Mesenchymal stem cell (in vitro differentiated cells and primary cell): ENCODE results near the gene PIK3R1. TPM values are rescaled to one million over a fixed set of nuclear protein-coding genes. Genes with fewer than 3 reads are reported as not detected.

Source experiments
- DNase-seq: peaks from one replicate; pipeline ENCODE4 v3.0.0-alpha.2; 2013
- H2AFZ ChIP-seq: one replicate; pipeline ENCODE4 v1.6.1; 2013; ENCODE audit warnings: low read depth, mild to moderate bottlenecking, control low read depth, inconsistent platforms, low read length, moderate library complexity
- H2AK5ac ChIP-seq: 2 replicates; pipeline ENCODE4 v1.6.1; 2013; ENCODE audit warnings: low read length, moderate library complexity, mild to moderate bottlenecking, inconsistent platforms; ENCODE audit not compliant: severe bottlenecking
- H2BK120ac ChIP-seq: one replicate; pipeline ENCODE4 v1.6.1; 2013; ENCODE audit warnings: low read depth, mild to moderate bottlenecking, inconsistent platforms, low read length, moderate library complexity
- H2BK12ac ChIP-seq, 2 experiments: one replicate each; pipeline ENCODE4 v1.6.1; 2013; ENCODE audit warnings: inconsistent platforms in 2 of 2, low read length in 2 of 2, mild to moderate bottlenecking in 2 of 2, moderate library complexity in 2 of 2, control low read depth in 1 of 2
- H2BK15ac ChIP-seq: one replicate; pipeline ENCODE4 v1.6.1; 2013; ENCODE audit warnings: mild to moderate bottlenecking, low read depth, inconsistent platforms; ENCODE audit not compliant: poor library complexity, severe bottlenecking
- H2BK5ac ChIP-seq: 2 replicates; pipeline ENCODE4 v1.6.1; 2013; ENCODE audit warnings: low read depth, mild to moderate bottlenecking, low read length, control low read depth, inconsistent platforms; ENCODE audit not compliant: poor library complexity, severe bottlenecking
- H3K14ac ChIP-seq, 2 experiments: one replicate each; pipeline ENCODE4 v1.6.1; 2013; ENCODE audit warnings: inconsistent platforms in 2 of 2, low read length in 2 of 2, control low read depth in 1 of 2, mild to moderate bottlenecking in 1 of 2, moderate library complexity in 1 of 2
- H3K18ac ChIP-seq, 2 experiments: one replicate each; pipeline ENCODE4 v1.6.1; 2013; ENCODE audit warnings: inconsistent platforms in 2 of 2, low read length in 2 of 2, control low read depth in 1 of 2, low read depth in 1 of 2, mild to moderate bottlenecking in 1 of 2
- H3K23ac ChIP-seq, 2 experiments: one replicate each; pipeline ENCODE4 v1.6.1; 2013; ENCODE audit warnings: inconsistent platforms in 2 of 2, low read length in 2 of 2, mild to moderate bottlenecking in 2 of 2, moderate library complexity in 2 of 2, control low read depth in 1 of 2
- H3K27ac ChIP-seq: 2 replicates; pipeline ENCODE4 v1.5.1; 2013; ENCODE audit warnings: mild to moderate bottlenecking, moderate library complexity, low read length, control low read depth, inconsistent platforms; ENCODE audit not compliant: poor library complexity, severe bottlenecking
- H3K27me3 ChIP-seq, 2 experiments: 2 replicates each; pipeline versions ENCODE4 v1.6.1 to v1.7.0; 2013; ENCODE audit warnings: low read length in 2 of 2, mild to moderate bottlenecking in 2 of 2, moderate library complexity in 2 of 2, control low read depth in 1 of 2, inconsistent platforms in 1 of 2; ENCODE audit not compliant: control insufficient read depth in 1 of 2, insufficient read depth in 1 of 2
- H3K36me3 ChIP-seq, 2 experiments: 2 replicates each; pipeline versions ENCODE4 v1.6.1 to v1.7.0; 2013; ENCODE audit warnings: low read length in 2 of 2, control low read depth in 1 of 2, inconsistent platforms in 1 of 2, low read depth in 1 of 2, mild to moderate bottlenecking in 1 of 2; ENCODE audit not compliant: insufficient read depth in 2 of 2, control insufficient read depth in 1 of 2
- H3K4ac ChIP-seq, 2 experiments: one replicate each; pipeline ENCODE4 v1.6.1; 2013; ENCODE audit warnings: inconsistent platforms in 2 of 2, low read length in 2 of 2, mild to moderate bottlenecking in 2 of 2, moderate library complexity in 2 of 2, control low read depth in 1 of 2, low read depth in 1 of 2
- H3K4me1 ChIP-seq: 2 replicates; pipeline ENCODE4 v1.6.1; 2013; ENCODE audit warnings: low read depth, low read length, control low read depth; ENCODE audit not compliant: control insufficient read depth, insufficient read depth
- H3K4me2 ChIP-seq: 2 replicates; pipeline ENCODE4 v1.6.1; 2013; ENCODE audit warnings: low read length, mild to moderate bottlenecking, inconsistent platforms; ENCODE audit not compliant: poor library complexity, severe bottlenecking
- H3K4me3 ChIP-seq, 2 experiments: 2 replicates each; pipeline versions ENCODE4 v1.5.1 to v1.7.0; 2013; ENCODE audit warnings: low read length in 2 of 2, mild to moderate bottlenecking in 2 of 2, control low read depth in 1 of 2, low read depth in 1 of 2; ENCODE audit not compliant: insufficient read depth in 1 of 2
- H3K79me1 ChIP-seq: replicated peaks from 2 replicates; pipeline ENCODE4 v1.6.1; 2013; ENCODE audit warnings: mild to moderate bottlenecking, control low read depth, low read length, inconsistent platforms; ENCODE audit not compliant: poor library complexity, severe bottlenecking
- H3K9ac ChIP-seq: 2 replicates; pipeline ENCODE4 v1.7.0; 2013; ENCODE audit warnings: mild to moderate bottlenecking, low read length, moderate library complexity
- H3K9me3 ChIP-seq: 2 replicates; pipeline ENCODE4 v1.7.0; 2013; ENCODE audit warnings: mild to moderate bottlenecking, low read length; ENCODE audit not compliant: control insufficient read depth
- H4K8ac ChIP-seq: one replicate; pipeline ENCODE4 v1.6.1; 2013; ENCODE audit warnings: inconsistent platforms, mild to moderate bottlenecking, low read length, moderate library complexity
- H4K91ac ChIP-seq: one replicate; pipeline ENCODE4 v1.6.1; 2013; ENCODE audit warnings: mild to moderate bottlenecking, low read length, inconsistent platforms
- WGBS: methylation state at CpG from one replicate; pipeline ENCODE4 v1.1.7; 2013; ENCODE audit warnings: mixed read lengths; 5-methylcytosine and 5-hydroxymethylcytosine counted together
- polyA plus RNA-seq, 2 experiments: library from polyadenylated mRNA; stranded (reverse); fragments of 200-250 nt; gene quantifications; one replicate each; pipeline ENCODE4 v1.2.3, GENCODE V29; 2013

Gene PIK3R1
- polyA plus RNA-seq (2013, experiment 1 of 2) = 33.8 TPM
- polyA plus RNA-seq (2013, experiment 2 of 2) = 33.1 TPM

- Histone ChIP-seq H3K36me3 (peaks cover 0 to 3% of the 10 kb centered on the region in 2 experiments), H3K9ac (peak within 1 kb of the TSS; percentile 93), H3K4me3 (peak within 1 kb of the TSS; percentile 96 to 98), H3K27ac (peak within 1 kb of the TSS; percentile 96), H3K79me1 (peaks cover 4% of the 10 kb centered on the region), H3K9me3 (peaks cover 8% of the 10 kb centered on the region), H2BK5ac (peak within 1 kb of the TSS; percentile 81), H4K8ac (peak within 1 kb of the TSS; percentile 82), H2AFZ (peak within 1 kb of the TSS; percentile 96), H3K14ac (peak within 1 kb of the TSS in 1 of 2 experiments; percentile 99), H3K18ac (peak within 1 kb of the TSS; percentile 94 to 99), H2BK15ac (peak within 1 kb of the TSS; percentile 96), H3K4me2 (peak within 1 kb of the TSS; percentile 81), H2BK12ac (peak within 1 kb of the TSS; percentile 71 to 72), H2AK5ac (no peak within 1 kb of the TSS), H3K23ac (peak within 1 kb of the TSS; percentile 82 to 100), H4K91ac (peak within 1 kb of the TSS; percentile 97), H3K4me1 (peaks cover 7% of the 10 kb centered on the region), H3K27me3 (no peaks in the 10 kb centered on the region), H3K4ac (peak within 1 kb of the TSS; percentile 78 to 98), H2BK120ac (peak within 1 kb of the TSS; percentile 82)
- WGBS = under 1% methylated on average over 62 of the region's 78 CpGs
- DNase-seq = peak; percentile 93
These were observed at the start of gene PIK3R1 for GRCh38 chr5:68215208-68215897. PIK3R1 (plus strand) TSS chr5:68215756; CDS start chr5:68226676, 10,920 bp downstream.

GRCh38 chr5:68167195-68167651, 48.3 kb upstream of the PIK3R1 start:
- Histone ChIP-seq H3K4me2 (no peak overlapping the region), H3K14ac (no peak overlapping the region), H3K4ac (no peak overlapping the region), H3K4me1 (peaks cover 2% of the 10 kb centered on the region), H4K8ac (no peak overlapping the region), H3K9me3 (no peaks in the 10 kb centered on the region), H3K79me1 (no peaks in the 10 kb centered on the region), H4K91ac (no peak overlapping the region), H3K27me3 (no peaks in the 10 kb centered on the region), H3K4me3 (no peak overlapping the region), H3K18ac (no peak overlapping the region), H2AK5ac (no peak overlapping the region), H2BK15ac (no peak overlapping the region), H2BK12ac (no peak overlapping the region), H3K27ac (no peak overlapping the region), H2BK5ac (no peak overlapping the region), H3K23ac (no peak overlapping the region), H2BK120ac (no peak overlapping the region), H2AFZ (no peak overlapping the region), H3K9ac (no peak overlapping the region), H3K36me3 (no peaks in the 10 kb centered on the region)
- DNase-seq = no peak
- 100% methylated on average over 3 of the region's 4 CpGs for WGBS

- WGBS = 21% methylated on average over 1 of the region's 1 CpG
- Histone ChIP-seq H3K23ac (no peak overlapping the region), H3K4me2 (no peak overlapping the region), H3K27me3 (no peaks in the 10 kb centered on the region), H4K8ac (no peak overlapping the region), H2BK12ac (no peak overlapping the region), H3K36me3 (no peaks in the 10 kb centered on the region), H3K4ac (no peak overlapping the region), H3K4me3 (no peak overlapping the region), H2AK5ac (no peak overlapping the region), H3K9me3 (no peaks in the 10 kb centered on the region), H3K4me1 (peaks cover 2% of the 10 kb centered on the region), H3K18ac (no peak overlapping the region), H3K14ac (no peak overlapping the region), H2AFZ (no peak overlapping the region), H2BK120ac (no peak overlapping the region), H3K27ac (no peak overlapping the region), H3K9ac (peak overlapping the region; percentile 6), H4K91ac (no peak overlapping the region), H2BK15ac (no peak overlapping the region), H2BK5ac (no peak overlapping the region), H3K79me1 (no peaks in the 10 kb centered on the region)
- peak; percentile 18 for DNase-seq
These were observed 45.7 kb upstream of the PIK3R1 start for GRCh38 chr5:68169903-68170302.

GRCh38 chr5:68170826-68171558, 44.6 kb upstream of the PIK3R1 start:
- H2BK15ac ChIP-seq = no peak overlapping the region
- H3K23ac ChIP-seq = no peak overlapping the region
- no peak overlapping the region for H2BK12ac ChIP-seq
- no peak overlapping the region for H4K91ac ChIP-seq
- no peaks in the 10 kb centered on the region for H3K9me3 ChIP-seq
- no peak overlapping the region for H2BK5ac ChIP-seq
- H3K36me3 ChIP-seq = no peaks in the 10 kb centered on the region
- H2BK120ac ChIP-seq = no peak overlapping the region
- H3K18ac ChIP-seq = peak overlapping the region in 1 of 2 experiments; percentile 21
- peak; percentile 20 for DNase-seq
- no peak overlapping the region for H3K27ac ChIP-seq
- H3K27me3 ChIP-seq = no peaks in the 10 kb centered on the region
- H3K79me1 ChIP-seq = no peaks in the 10 kb centered on the region
- H4K8ac ChIP-seq = peak overlapping the region; percentile 84
- H3K4me1 ChIP-seq = peaks cover 2% of the 10 kb centered on the region
- peak overlapping the region; percentile 79 for H3K9ac ChIP-seq
- no peak overlapping the region for H2AK5ac ChIP-seq
- peak overlapping the region in 1 of 2 experiments; percentile 54 for H3K4me3 ChIP-seq
- no peak overlapping the region for H3K14ac ChIP-seq
- H3K4me2 ChIP-seq = no peak overlapping the region
- no peak overlapping the region for H3K4ac ChIP-seq
- 40% methylated on average over 10 of the region's 10 CpGs for WGBS
- no peak overlapping the region for H2AFZ ChIP-seq
